Astrocyte (in vitro differentiated cells and primary cell): ENCODE results near the gene ANKRA2. TPM values are rescaled to one million over a fixed set of nuclear protein-coding genes. Genes with fewer than 3 reads are reported as not detected.
A peak's percentile ranks its signal among the peaks of the same experiment; 100 is the strongest.

ENCODE experiments used
- DNase-seq: peaks from one replicate; pipeline ENCODE4 v3.0.0-alpha.2; 2010; ENCODE audit warnings: low read depth
- FAIRE-seq: peaks from 2 replicates; lab custom pipeline; 2011; peaks lifted over from hg19 to GRCh38; lab: Jason Lieb, UNC
- H2AFZ ChIP-seq: 2 replicates; pipeline ENCODE4 v1.6.0; 2012; ENCODE audit warnings: low read depth, low read length, inconsistent platforms
- H3K27ac ChIP-seq: 2 replicates; pipeline ENCODE4 v1.5.1; 2011; ENCODE audit warnings: low read depth, low read length, inconsistent platforms
- H3K27me3 ChIP-seq: 2 replicates; pipeline ENCODE4 v1.6.0; 2011; ENCODE audit warnings: low read length, inconsistent platforms; ENCODE audit not compliant: insufficient read depth
- H3K36me3 ChIP-seq: 2 replicates; pipeline ENCODE4 v1.5.1; 2011; ENCODE audit warnings: low read length, inconsistent platforms; ENCODE audit not compliant: insufficient read depth
- H3K4me1 ChIP-seq: 2 replicates; pipeline ENCODE4 v1.5.1; 2011; ENCODE audit warnings: low read length, inconsistent platforms; ENCODE audit not compliant: insufficient read depth
- H3K4me2 ChIP-seq: 2 replicates; pipeline ENCODE4 v1.6.0; 2012; ENCODE audit warnings: low read length, inconsistent platforms
- H3K4me3 ChIP-seq: 2 replicates; pipeline ENCODE4 v1.5.1; 2011; ENCODE audit warnings: low read depth, mild to moderate bottlenecking, low read length, inconsistent platforms; ENCODE audit not compliant: insufficient read depth
- H3K79me2 ChIP-seq: 2 replicates; pipeline ENCODE4 v1.6.0; 2012; ENCODE audit warnings: mild to moderate bottlenecking, low read length, inconsistent platforms; ENCODE audit not compliant: insufficient read depth
- H3K9ac ChIP-seq: 2 replicates; pipeline ENCODE4 v1.6.0; 2012; ENCODE audit warnings: mild to moderate bottlenecking, low read length, inconsistent platforms
- H3K9me3 ChIP-seq: 2 replicates; pipeline ENCODE4 v1.5.1; 2012; ENCODE audit warnings: low read depth, mild to moderate bottlenecking, low read length, inconsistent platforms; ENCODE audit not compliant: insufficient read depth
- H4K20me1 ChIP-seq: 2 replicates; pipeline ENCODE4 v1.6.0; 2012; ENCODE audit warnings: low read length, inconsistent platforms; ENCODE audit not compliant: insufficient read depth
- H3K27ac Mint-ChIP-seq: one replicate; pipeline ENCODE4 v1.8.0; 2021; ENCODE audit warnings: mild to moderate bottlenecking, mixed read lengths; ENCODE audit not compliant: unreplicated experiment
- H3K27me3 Mint-ChIP-seq: one replicate; pipeline ENCODE4 v1.8.0; 2021; ENCODE audit warnings: low read depth, mixed read lengths; ENCODE audit not compliant: unreplicated experiment
- H3K36me3 Mint-ChIP-seq: one replicate; pipeline ENCODE4 v1.8.0; 2021; ENCODE audit warnings: low read depth, mixed read lengths; ENCODE audit not compliant: unreplicated experiment
- H3K4me1 Mint-ChIP-seq: one replicate; pipeline ENCODE4 v1.8.0; 2021; ENCODE audit warnings: low read depth, mixed read lengths; ENCODE audit not compliant: unreplicated experiment
- H3K4me3 Mint-ChIP-seq: one replicate; pipeline ENCODE4 v1.8.0; 2021; ENCODE audit warnings: mild to moderate bottlenecking, moderate library complexity, mixed read lengths; ENCODE audit not compliant: unreplicated experiment
- H3K9me3 Mint-ChIP-seq: one replicate; pipeline ENCODE4 v1.8.0; 2021; ENCODE audit warnings: mild to moderate bottlenecking, mixed read lengths; ENCODE audit not compliant: unreplicated experiment
- CTCF ChIP-seq: IDR thresholded peaks from 2 replicates; pipeline ENCODE4 v1.5.1; 2011; ENCODE audit warnings: low read depth, mild to moderate bottlenecking, inconsistent platforms, low read length, moderate library complexity; ENCODE audit not compliant: insufficient read depth
- EZH2 ChIP-seq: IDR thresholded peaks from 2 replicates; pipeline ENCODE4 v1.6.1; 2012; ENCODE audit warnings: mild to moderate bottlenecking, low read length, inconsistent platforms; ENCODE audit not compliant: insufficient read depth
- total RNA-seq: library from RNA; stranded (reverse); gene quantifications from 2 replicates; pipeline ENCODE4 v1.2.1, GENCODE V29; 2021

The ANKRA2 gene
- total RNA-seq, 1 donor from 2014 or later: 12.7 TPM

- TF ChIP-seq EZH2: no peak
- TF ChIP-seq CTCF: no peak
- peaks cover 14% of the 10 kb centered on the region for H3K4me1 Mint-ChIP-seq
Observed at GRCh38 chr5:73564675-73565074, 764 bp downstream of the ANKRA2 start.

GRCh38 chr5:73564018-73564417, 1.4 kb downstream of the ANKRA2 start:
- H4K20me1 ChIP-seq: no peaks in the 10 kb centered on the region
- peaks cover 14% of the 10 kb centered on the region for H3K4me1 Mint-ChIP-seq
- peak overlapping the region; percentile 88 for H3K4me2 ChIP-seq
- no peak overlapping the region for H3K27ac Mint-ChIP-seq
- peaks cover 19% of the 10 kb centered on the region for H3K4me1 ChIP-seq
- peaks cover 9% of the 10 kb centered on the region for H3K36me3 ChIP-seq
- H3K27ac ChIP-seq: no peak overlapping the region
- DNase-seq (no peak), FAIRE-seq (no peak)
- TF ChIP-seq EZH2 (no peak), CTCF (no peak)
- peak overlapping the region; percentile 98 for H3K4me3 Mint-ChIP-seq
- H3K27me3 Mint-ChIP-seq: no peaks in the 10 kb centered on the region
- H3K9me3 Mint-ChIP-seq: no peaks in the 10 kb centered on the region
- H2AFZ ChIP-seq: no peak overlapping the region
- H3K9me3 ChIP-seq: no peaks in the 10 kb centered on the region
- peak overlapping the region; percentile 94 for H3K9ac ChIP-seq
- H3K79me2 ChIP-seq: peaks cover 62% of the 10 kb centered on the region
- no peaks in the 10 kb centered on the region for H3K27me3 ChIP-seq
- H3K36me3 Mint-ChIP-seq: peaks cover 2% of the 10 kb centered on the region
- H3K4me3 ChIP-seq: peak overlapping the region; percentile 89

More at GRCh38 chr5:73564675-73565074, 764 bp downstream of the ANKRA2 start:
- DNase-seq (no peak), FAIRE-seq (no peak)
- H3K9ac ChIP-seq: peak overlapping the region; percentile 94
- H3K36me3 ChIP-seq: peaks cover 14% of the 10 kb centered on the region
- no peaks in the 10 kb centered on the region for H3K27me3 Mint-ChIP-seq
- H3K9me3 ChIP-seq: no peaks in the 10 kb centered on the region
- peak overlapping the region; percentile 88 for H3K4me2 ChIP-seq
- no peaks in the 10 kb centered on the region for H4K20me1 ChIP-seq
- H3K4me3 ChIP-seq: peak overlapping the region; percentile 89
- H3K79me2 ChIP-seq: peaks cover 65% of the 10 kb centered on the region
- H3K27ac Mint-ChIP-seq: peak overlapping the region; percentile 100
- H3K36me3 Mint-ChIP-seq: peaks cover 5% of the 10 kb centered on the region
- H3K27me3 ChIP-seq: no peaks in the 10 kb centered on the region
- peaks cover 19% of the 10 kb centered on the region for H3K4me1 ChIP-seq
- H3K4me3 Mint-ChIP-seq: peak overlapping the region; percentile 98
- peak overlapping the region; percentile 96 for H2AFZ ChIP-seq
- peak overlapping the region; percentile 97 for H3K27ac ChIP-seq
- no peaks in the 10 kb centered on the region for H3K9me3 Mint-ChIP-seq

- H3K4me3 ChIP-seq: no peak overlapping the region
- H3K4me1 ChIP-seq: peaks cover 6% of the 10 kb centered on the region
- no peaks in the 10 kb centered on the region for H4K20me1 ChIP-seq
- TF ChIP-seq EZH2 (no peak), CTCF (no peak)
- no peak for FAIRE-seq
- H3K9me3 ChIP-seq: no peaks in the 10 kb centered on the region
- no peak overlapping the region for H2AFZ ChIP-seq
- H3K9ac ChIP-seq: no peak overlapping the region
- H3K36me3 Mint-ChIP-seq: peaks cover 5% of the 10 kb centered on the region
- no peak overlapping the region for H3K4me2 ChIP-seq
- no peaks in the 10 kb centered on the region for H3K27me3 Mint-ChIP-seq
- no peaks in the 10 kb centered on the region for H3K9me3 Mint-ChIP-seq
- H3K36me3 ChIP-seq: peaks cover 13% of the 10 kb centered on the region
- H3K79me2 ChIP-seq: peaks cover 13% of the 10 kb centered on the region
- no peak overlapping the region for H3K27ac Mint-ChIP-seq
- no peak overlapping the region for H3K27ac ChIP-seq
- H3K4me1 Mint-ChIP-seq: peaks cover 14% of the 10 kb centered on the region
- no peak for DNase-seq
- no peak overlapping the region for H3K4me3 Mint-ChIP-seq
- H3K27me3 ChIP-seq: no peaks in the 10 kb centered on the region
Observed at GRCh38 chr5:73558950-73559349, 6.5 kb downstream of the ANKRA2 start.
